Measurements from ENCODE around the gene GRK7.
"Not testable (repeated sequence)": the region's sequence is repeated elsewhere in the genome, so short reads cannot be mapped to it uniquely, and the experiment has no call there.

GRK7 gene

GRCh38 chr3:141803538-141803937 lies 40.3 kb downstream of the GRK7 start:
- H3K36me3 ChIP-seq (ENCODE audit: control insufficient read depth, insufficient read depth, low read length); H3K4me3 ChIP-seq (ENCODE audit: insufficient read depth, low read depth, low read length); H3K27ac ChIP-seq (ENCODE audit: insufficient read depth, low read depth, low read length, poor library complexity, severe bottlenecking); H3K4me1 ChIP-seq (ENCODE audit: control insufficient read depth, insufficient read depth, low read length); H3K9me3 ChIP-seq (ENCODE audit: control insufficient read depth, low read length); H3K27me3 ChIP-seq (ENCODE audit: control insufficient read depth, insufficient read depth, low read length, poor library complexity, severe bottlenecking): not testable (repeated sequence)
- 79 to 88% methylated on average over 6 of the region's 6 CpGs for WGBS, 2 experiments

GRCh38 chr3:141804447-141804777 lies 41.2 kb downstream of the GRK7 start:
- Histone ChIP-seq H3K4me3 (ENCODE audit: insufficient read depth, low read depth, low read length) (no peak overlapping the region), H3K27me3 (ENCODE audit: control insufficient read depth, insufficient read depth, low read length, poor library complexity, severe bottlenecking) (no peaks in the 10 kb centered on the region), H3K27ac (ENCODE audit: insufficient read depth, low read depth, low read length, poor library complexity, severe bottlenecking) (no peak overlapping the region), H3K36me3 (ENCODE audit: control insufficient read depth, insufficient read depth, low read length) (no peaks in the 10 kb centered on the region), H3K9me3 (ENCODE audit: control insufficient read depth, low read length) (no peaks in the 10 kb centered on the region), H3K4me1 (ENCODE audit: control insufficient read depth, insufficient read depth, low read length) (no peaks in the 10 kb centered on the region)
- WGBS, 2 experiments: 90 to 95% methylated on average over 2 of the region's 2 CpGs

- no peaks in the 10 kb centered on the region for H3K4me1 ChIP-seq (ENCODE audit: control insufficient read depth, insufficient read depth, low read length)
- no peaks in the 10 kb centered on the region for H3K36me3 ChIP-seq (ENCODE audit: control insufficient read depth, insufficient read depth, low read length)
- no peaks in the 10 kb centered on the region for H3K9me3 ChIP-seq (ENCODE audit: control insufficient read depth, low read length)
- 92 to 93% methylated on average over 18 of the region's 18 CpGs for WGBS, 2 experiments
- H3K27ac ChIP-seq (ENCODE audit: insufficient read depth, low read depth, low read length, poor library complexity, severe bottlenecking): no peak overlapping the region
- H3K27me3 ChIP-seq (ENCODE audit: control insufficient read depth, insufficient read depth, low read length, poor library complexity, severe bottlenecking): no peaks in the 10 kb centered on the region
- no peak overlapping the region for H3K4me3 ChIP-seq (ENCODE audit: insufficient read depth, low read depth, low read length)
Measured at GRCh38 chr3:141804778-141805639, 41.8 kb downstream of the GRK7 start.

GRCh38 chr3:141807277-141808033 lies 44.2 kb downstream of the GRK7 start:
- Histone ChIP-seq H3K27me3 (ENCODE audit: control insufficient read depth, insufficient read depth, low read length, poor library complexity, severe bottlenecking) (no peaks in the 10 kb centered on the region), H3K4me1 (ENCODE audit: control insufficient read depth, insufficient read depth, low read length) (peaks cover 8% of the 10 kb centered on the region)
- WGBS, 2 experiments: 80 to 83% methylated on average over 7 of the region's 7 CpGs

GRCh38 chr3:141808586-141808985 lies 45.4 kb downstream of the GRK7 start:
- WGBS, 2 experiments: 87 to 92% methylated on average over 4 to 5 of the region's 5 CpGs
- no peaks in the 10 kb centered on the region for H3K27me3 ChIP-seq (ENCODE audit: control insufficient read depth, insufficient read depth, low read length, poor library complexity, severe bottlenecking)

More at GRCh38 chr3:141807277-141808033, 44.2 kb downstream of the GRK7 start:
- no peak overlapping the region for H3K27ac ChIP-seq (ENCODE audit: insufficient read depth, low read depth, low read length, poor library complexity, severe bottlenecking)
- no peaks in the 10 kb centered on the region for H3K9me3 ChIP-seq (ENCODE audit: control insufficient read depth, low read length)
- H3K4me3 ChIP-seq (ENCODE audit: insufficient read depth, low read depth, low read length): no peak overlapping the region
- no peaks in the 10 kb centered on the region for H3K36me3 ChIP-seq (ENCODE audit: control insufficient read depth, insufficient read depth, low read length)

GRCh38 chr3:141810161-141810560 lies 47.0 kb downstream of the GRK7 start:
- Histone ChIP-seq H3K4me3 (ENCODE audit: insufficient read depth, low read depth, low read length) (no peak overlapping the region), H3K4me1 (ENCODE audit: control insufficient read depth, insufficient read depth, low read length) (peaks cover 8% of the 10 kb centered on the region), H3K27ac (ENCODE audit: insufficient read depth, low read depth, low read length, poor library complexity, severe bottlenecking) (no peak overlapping the region), H3K36me3 (ENCODE audit: control insufficient read depth, insufficient read depth, low read length) (no peaks in the 10 kb centered on the region), H3K27me3 (ENCODE audit: control insufficient read depth, insufficient read depth, low read length, poor library complexity, severe bottlenecking) (no peaks in the 10 kb centered on the region), H3K9me3 (ENCODE audit: control insufficient read depth, low read length) (no peaks in the 10 kb centered on the region)
- WGBS, 2 experiments: 90 to 96% methylated on average over 1 to 2 of the region's 2 CpGs

More at GRCh38 chr3:141808586-141808985, 45.4 kb downstream of the GRK7 start:
- H3K27ac ChIP-seq (ENCODE audit: insufficient read depth, low read depth, low read length, poor library complexity, severe bottlenecking): no peak overlapping the region
- H3K9me3 ChIP-seq (ENCODE audit: control insufficient read depth, low read length): no peaks in the 10 kb centered on the region
- H3K4me1 ChIP-seq (ENCODE audit: control insufficient read depth, insufficient read depth, low read length): peaks cover 8% of the 10 kb centered on the region
- no peak overlapping the region for H3K4me3 ChIP-seq (ENCODE audit: insufficient read depth, low read depth, low read length)
- no peaks in the 10 kb centered on the region for H3K36me3 ChIP-seq (ENCODE audit: control insufficient read depth, insufficient read depth, low read length)

- Histone ChIP-seq H3K27ac (ENCODE audit: insufficient read depth, low read depth, low read length, poor library complexity, severe bottlenecking) (no peak overlapping the region), H3K27me3 (ENCODE audit: control insufficient read depth, insufficient read depth, low read length, poor library complexity, severe bottlenecking) (no peaks in the 10 kb centered on the region), H3K4me3 (ENCODE audit: insufficient read depth, low read depth, low read length) (no peak overlapping the region), H3K4me1 (ENCODE audit: control insufficient read depth, insufficient read depth, low read length) (peaks cover 8% of the 10 kb centered on the region), H3K36me3 (ENCODE audit: control insufficient read depth, insufficient read depth, low read length) (no peaks in the 10 kb centered on the region), H3K9me3 (ENCODE audit: control insufficient read depth, low read length) (no peaks in the 10 kb centered on the region)
- 90 to 95% methylated on average over 3 of the region's 3 CpGs for WGBS, 2 experiments
Measured at GRCh38 chr3:141811348-141811747, 48.1 kb downstream of the GRK7 start.

GRCh38 chr3:141812084-141812483 lies 48.9 kb downstream of the GRK7 start:
- Histone ChIP-seq H3K27ac (ENCODE audit: insufficient read depth, low read depth, low read length, poor library complexity, severe bottlenecking) (no peak overlapping the region), H3K4me1 (ENCODE audit: control insufficient read depth, insufficient read depth, low read length) (peaks cover 8% of the 10 kb centered on the region), H3K36me3 (ENCODE audit: control insufficient read depth, insufficient read depth, low read length) (no peaks in the 10 kb centered on the region), H3K27me3 (ENCODE audit: control insufficient read depth, insufficient read depth, low read length, poor library complexity, severe bottlenecking) (no peaks in the 10 kb centered on the region), H3K9me3 (ENCODE audit: control insufficient read depth, low read length) (no peaks in the 10 kb centered on the region), H3K4me3 (ENCODE audit: insufficient read depth, low read depth, low read length) (no peak overlapping the region)
- 85% methylated on average over 4 to 5 of the region's 5 CpGs for WGBS, 2 experiments

GRCh38 chr3:141812586-141812985 lies 49.4 kb downstream of the GRK7 start:
- Histone ChIP-seq H3K4me3 (ENCODE audit: insufficient read depth, low read depth, low read length) (no peak overlapping the region), H3K9me3 (ENCODE audit: control insufficient read depth, low read length) (no peaks in the 10 kb centered on the region), H3K4me1 (ENCODE audit: control insufficient read depth, insufficient read depth, low read length) (peaks cover 8% of the 10 kb centered on the region), H3K27me3 (ENCODE audit: control insufficient read depth, insufficient read depth, low read length, poor library complexity, severe bottlenecking) (no peaks in the 10 kb centered on the region), H3K36me3 (ENCODE audit: control insufficient read depth, insufficient read depth, low read length) (no peaks in the 10 kb centered on the region), H3K27ac (ENCODE audit: insufficient read depth, low read depth, low read length, poor library complexity, severe bottlenecking) (no peak overlapping the region)
- 69 to 72% methylated on average over 4 of the region's 4 CpGs for WGBS, 2 experiments
